ENCODE data around the gene CTCFL.
A peak's percentile ranks its signal among the peaks of the same experiment; 100 is the strongest.

CTCFL gene

DNA sequence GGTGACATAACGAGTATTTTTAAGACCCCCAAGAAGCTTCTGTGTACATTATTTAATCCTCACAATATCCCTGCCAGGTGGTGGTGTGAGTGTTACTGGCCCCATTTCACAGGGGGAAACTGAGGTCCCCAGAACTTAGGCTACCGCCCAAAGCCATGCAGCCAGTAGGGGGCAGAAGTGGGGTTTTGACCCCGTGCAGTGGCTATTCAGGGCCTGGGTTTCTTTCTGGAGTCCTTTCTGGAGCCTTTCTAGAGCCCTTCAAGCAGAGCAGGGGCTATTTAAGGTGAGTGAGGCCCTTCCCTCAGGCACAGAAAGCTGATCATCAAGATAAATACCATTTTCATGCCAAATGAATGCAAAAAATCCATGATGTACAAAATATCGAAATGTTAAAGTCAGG lies 59.0 kb downstream of the CTCFL start:
- peaks cover 4% of the 10 kb centered on the region for H3K79me2 ChIP-seq (ENCODE audit: control insufficient read depth, insufficient read depth, low read length, poor library complexity)
- no peak overlapping the region for H2BK120ac ChIP-seq (ENCODE audit: insufficient read depth, low read length, poor library complexity)
- WGBS (ENCODE audit: extremely low coverage, insufficient coverage, insufficient read length), result no CpG with 5 or more reads among the region's 4 CpGs
- no peak overlapping the region for H4K91ac ChIP-seq (ENCODE audit: low read depth, low read length)
- H2AFZ ChIP-seq (ENCODE audit: insufficient read depth, low read length, poor library complexity), result no peak overlapping the region
- no peak overlapping the region for H3K14ac ChIP-seq (ENCODE audit: low read length)
- no peak overlapping the region for H3K4me2 ChIP-seq (ENCODE audit: low read length)
- peak; percentile 78 to 94 for DNase-seq
- peaks cover 17 to 21% of the 10 kb centered on the region in 2 experiments for H3K4me1 ChIP-seq (ENCODE audit: control insufficient read depth in 1 of 2, insufficient read depth in 2 of 2, low read length in 2 of 2)
- H3K18ac ChIP-seq (ENCODE audit: low read length), result no peak overlapping the region
- no peak overlapping the region for H4K12ac ChIP-seq (ENCODE audit: low read depth, low read length)
- H3K27ac ChIP-seq (ENCODE audit: low read depth, low read length), result no peak overlapping the region
- H2BK12ac ChIP-seq (ENCODE audit: low read length), result no peak overlapping the region
- H3K9ac ChIP-seq (ENCODE audit: low read length), result no peak overlapping the region
- H2BK5ac ChIP-seq (ENCODE audit: low read depth, low read length, poor library complexity), result no peak overlapping the region
- H3K23ac ChIP-seq (ENCODE audit: low read length), result no peak overlapping the region
- H3K4me3 ChIP-seq (ENCODE audit: low read depth, low read length), result no peak overlapping the region
- peaks cover 26% of the 10 kb centered on the region for H3K79me1 ChIP-seq (ENCODE audit: low read length)
- no peaks in the 10 kb centered on the region for H3K36me3 ChIP-seq (ENCODE audit: control insufficient read depth in 1 of 2, insufficient read depth in 2 of 2, low read length in 2 of 2)
- no peak overlapping the region for H2AK5ac ChIP-seq (ENCODE audit: low read length)
- peaks cover 1% of the 10 kb centered on the region for H3K9me3 ChIP-seq (ENCODE audit: insufficient read depth, low read depth, low read length)
- no peak overlapping the region for H4K8ac ChIP-seq (ENCODE audit: low read depth, low read length)
- H3K4ac ChIP-seq (ENCODE audit: low read depth, low read length), result no peak overlapping the region
- no peaks in the 10 kb centered on the region for H3K27me3 ChIP-seq (ENCODE audit: insufficient read depth, low read length)

DNA sequence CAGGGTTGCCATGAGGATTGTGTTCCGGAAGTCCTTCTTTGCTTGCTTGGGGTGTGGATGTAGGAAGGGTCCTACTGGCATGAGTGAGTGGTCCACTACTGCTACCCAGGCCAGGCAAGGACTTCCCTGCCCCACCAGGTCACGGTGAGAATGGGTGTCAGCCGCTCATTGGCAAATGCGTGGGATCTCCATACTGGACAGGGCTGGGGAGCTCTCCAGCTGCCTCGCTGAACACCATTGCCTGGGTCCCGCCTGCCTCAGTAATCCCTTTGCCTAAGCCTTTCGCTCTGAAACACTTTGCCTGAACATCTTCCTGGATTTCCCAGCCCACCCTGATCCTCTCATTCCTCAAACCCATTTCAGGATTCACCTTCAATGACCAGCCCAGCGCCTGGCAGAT lies 59.5 kb downstream of the CTCFL start:
- Histone ChIP-seq H2AFZ (ENCODE audit: insufficient read depth, low read length, poor library complexity) (no peak overlapping the region), H3K27ac (ENCODE audit: low read depth, low read length) (no peak overlapping the region), H2AK5ac (ENCODE audit: low read length) (no peak overlapping the region), H3K4ac (ENCODE audit: low read depth, low read length) (no peak overlapping the region), H3K9me3 (ENCODE audit: insufficient read depth, low read depth, low read length) (peaks cover 1% of the 10 kb centered on the region), H2BK120ac (ENCODE audit: insufficient read depth, low read length, poor library complexity) (no peak overlapping the region), H3K23ac (ENCODE audit: low read length) (no peak overlapping the region), H3K27me3 (ENCODE audit: insufficient read depth, low read length) (no peaks in the 10 kb centered on the region), H3K79me2 (ENCODE audit: control insufficient read depth, insufficient read depth, low read length, poor library complexity) (no peaks in the 10 kb centered on the region), H3K36me3 (ENCODE audit: control insufficient read depth in 1 of 2, insufficient read depth in 2 of 2, low read length in 2 of 2) (no peaks in the 10 kb centered on the region), H4K8ac (ENCODE audit: low read depth, low read length) (no peak overlapping the region), H3K14ac (ENCODE audit: low read length) (no peak overlapping the region), H2BK5ac (ENCODE audit: low read depth, low read length, poor library complexity) (no peak overlapping the region), H3K4me3 (ENCODE audit: low read depth, low read length) (no peak overlapping the region), H3K4me1 (ENCODE audit: control insufficient read depth in 1 of 2, insufficient read depth in 2 of 2, low read length in 2 of 2) (peaks cover 17 to 21% of the 10 kb centered on the region in 2 experiments), H4K91ac (ENCODE audit: low read depth, low read length) (peak overlapping the region; percentile 3), H3K4me2 (ENCODE audit: low read length) (no peak overlapping the region), H4K12ac (ENCODE audit: low read depth, low read length) (no peak overlapping the region), H3K18ac (ENCODE audit: low read length) (no peak overlapping the region), H2BK12ac (ENCODE audit: low read length) (peak overlapping the region; percentile 1), H3K79me1 (ENCODE audit: low read length) (peaks cover 22% of the 10 kb centered on the region), H3K9ac (ENCODE audit: low read length) (no peak overlapping the region)
- DNase-seq, result no peak
- WGBS (ENCODE audit: extremely low coverage, insufficient coverage, insufficient read length), result no CpG with 5 or more reads among the region's 8 CpGs

DNA sequence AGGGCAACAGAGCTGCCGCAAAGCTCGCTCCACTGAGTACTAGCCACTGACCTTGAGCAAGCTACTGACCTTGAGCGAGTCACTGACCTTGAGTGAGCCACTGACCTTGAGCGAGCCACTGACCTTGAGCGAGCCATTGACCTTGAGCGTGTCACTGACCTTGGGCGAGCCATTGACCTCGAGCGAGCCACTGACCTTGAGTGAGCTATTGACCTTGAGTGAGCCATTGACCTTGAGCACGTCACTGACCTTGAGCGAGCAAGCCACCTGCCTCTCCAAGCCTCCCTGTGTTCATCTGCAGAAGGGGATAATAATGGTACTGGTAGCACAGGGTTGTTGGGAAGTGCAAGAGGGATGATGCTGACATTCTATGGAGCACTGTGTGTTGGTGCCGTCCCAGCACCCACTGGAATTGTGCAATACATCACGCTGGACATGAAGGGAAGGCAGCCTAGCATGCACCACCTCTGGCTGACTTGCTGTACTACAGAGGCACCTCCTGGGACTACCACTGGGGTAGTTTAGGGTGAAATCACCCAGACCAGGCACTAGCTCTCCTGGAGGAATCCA lies 60.2 kb downstream of the CTCFL start:
- Histone ChIP-seq H3K79me1 (ENCODE audit: low read length) (peaks cover 22% of the 10 kb centered on the region), H2AK5ac (ENCODE audit: low read length) (no peak overlapping the region), H3K4me2 (ENCODE audit: low read length) (no peak overlapping the region), H3K23ac (ENCODE audit: low read length) (no peak overlapping the region), H3K4me3 (ENCODE audit: low read depth, low read length) (no peak overlapping the region), H4K12ac (ENCODE audit: low read depth, low read length) (no peak overlapping the region), H3K9me3 (ENCODE audit: insufficient read depth, low read depth, low read length) (peaks cover 1% of the 10 kb centered on the region), H2BK5ac (ENCODE audit: low read depth, low read length, poor library complexity) (no peak overlapping the region), H2BK120ac (ENCODE audit: insufficient read depth, low read length, poor library complexity) (no peak overlapping the region), H3K27ac (ENCODE audit: low read depth, low read length) (no peak overlapping the region), H3K14ac (ENCODE audit: low read length) (no peak overlapping the region), H3K36me3 (ENCODE audit: control insufficient read depth in 1 of 2, insufficient read depth in 2 of 2, low read length in 2 of 2) (no peaks in the 10 kb centered on the region), H3K4ac (ENCODE audit: low read depth, low read length) (no peak overlapping the region), H2AFZ (ENCODE audit: insufficient read depth, low read length, poor library complexity) (no peak overlapping the region), H3K79me2 (ENCODE audit: control insufficient read depth, insufficient read depth, low read length, poor library complexity) (no peaks in the 10 kb centered on the region), H4K8ac (ENCODE audit: low read depth, low read length) (no peak overlapping the region), H3K4me1 (ENCODE audit: control insufficient read depth in 1 of 2, insufficient read depth in 2 of 2, low read length in 2 of 2) (peaks cover 24 to 25% of the 10 kb centered on the region in 2 experiments), H2BK12ac (ENCODE audit: low read length) (no peak overlapping the region), H3K9ac (ENCODE audit: low read length) (no peak overlapping the region), H4K91ac (ENCODE audit: low read depth, low read length) (no peak overlapping the region), H3K18ac (ENCODE audit: low read length) (no peak overlapping the region), H3K27me3 (ENCODE audit: insufficient read depth, low read length) (no peaks in the 10 kb centered on the region)
- DNase-seq, result peak; percentile 63 to 76
- no CpG with 5 or more reads among the region's 13 CpGs for WGBS (ENCODE audit: extremely low coverage, insufficient coverage, insufficient read length)

DNA sequence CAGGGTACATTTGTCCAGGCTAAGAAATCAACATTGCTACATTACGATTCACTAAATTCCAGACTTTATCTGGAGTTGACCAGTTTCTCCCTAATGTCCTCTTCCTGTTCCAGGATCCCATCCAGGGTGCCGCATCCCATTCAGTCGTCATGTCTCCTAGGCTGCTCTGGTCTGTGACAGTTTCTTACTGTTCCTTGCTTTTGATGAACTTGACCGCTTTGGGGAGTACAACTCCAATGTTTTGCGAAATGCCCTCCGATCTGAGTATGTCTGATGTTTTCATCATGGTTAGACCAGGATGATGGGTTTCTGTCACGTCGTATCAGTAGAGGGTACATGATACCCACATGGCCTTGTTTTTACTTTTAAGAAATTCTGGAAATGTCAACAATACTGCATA lies 62.2 kb downstream of the CTCFL start:
- peaks cover 16 to 22% of the 10 kb centered on the region in 2 experiments for H3K4me1 ChIP-seq (ENCODE audit: control insufficient read depth in 1 of 2, insufficient read depth in 2 of 2, low read length in 2 of 2)
- whole genome bisulfite sequencing (ENCODE audit: extremely low coverage, insufficient coverage, insufficient read length), result no CpG with 5 or more reads among the region's 8 CpGs

More for the DNA sequence above, 62.2 kb downstream of the CTCFL start:
- Histone ChIP-seq H2BK12ac (ENCODE audit: low read length) (peak overlapping the region; percentile 25), H2BK120ac (ENCODE audit: insufficient read depth, low read length, poor library complexity) (no peak overlapping the region), H4K8ac (ENCODE audit: low read depth, low read length) (no peak overlapping the region), H3K4me2 (ENCODE audit: low read length) (no peak overlapping the region), H3K27me3 (ENCODE audit: insufficient read depth, low read length) (no peaks in the 10 kb centered on the region), H3K79me1 (ENCODE audit: low read length) (peaks cover 15% of the 10 kb centered on the region), H3K9me3 (ENCODE audit: insufficient read depth, low read depth, low read length) (peaks cover 3% of the 10 kb centered on the region), H3K4me3 (ENCODE audit: low read depth, low read length) (no peak overlapping the region), H2AK5ac (ENCODE audit: low read length) (no peak overlapping the region), H3K18ac (ENCODE audit: low read length) (no peak overlapping the region), H3K23ac (ENCODE audit: low read length) (no peak overlapping the region), H3K27ac (ENCODE audit: low read depth, low read length) (no peak overlapping the region), H4K91ac (ENCODE audit: low read depth, low read length) (no peak overlapping the region), H3K79me2 (ENCODE audit: control insufficient read depth, insufficient read depth, low read length, poor library complexity) (no peaks in the 10 kb centered on the region), H3K14ac (ENCODE audit: low read length) (no peak overlapping the region), H3K9ac (ENCODE audit: low read length) (no peak overlapping the region), H4K12ac (ENCODE audit: low read depth, low read length) (no peak overlapping the region), H2BK5ac (ENCODE audit: low read depth, low read length, poor library complexity) (no peak overlapping the region), H3K36me3 (ENCODE audit: control insufficient read depth in 1 of 2, insufficient read depth in 2 of 2, low read length in 2 of 2) (no peaks in the 10 kb centered on the region), H2AFZ (ENCODE audit: insufficient read depth, low read length, poor library complexity) (no peak overlapping the region), H3K4ac (ENCODE audit: low read depth, low read length) (no peak overlapping the region)
- DNase-seq, result peak in 1 of 2 donors; percentile 70

Measured in trophoblast cell (in vitro differentiated cells and primary cell).